Ishikawa (cell line): ENCODE measurements around the gene TRABD.

Experiments
- EGR1 ChIP-seq: IDR thresholded peaks from 2 replicates; pipeline ENCODE4 v1.6.1; 2012
- EP300 ChIP-seq: IDR thresholded peaks from 2 replicates; pipeline ENCODE4 v1.6.1; 2012; ENCODE audit warnings: borderline replicate concordance
- MAX ChIP-seq: IDR thresholded peaks from 2 replicates; pipeline ENCODE4 v1.6.1; 2012
- NFIC ChIP-seq: IDR thresholded peaks from 2 replicates; pipeline ENCODE4 v1.6.1; 2012
- YY1 ChIP-seq: IDR thresholded peaks from 2 replicates; pipeline ENCODE4 v1.6.1; 2012; ENCODE audit warnings: low read depth

GRCh38 chr22:50194037-50194805 is 8.5 kb downstream of the TRABD start:
- TF ChIP-seq NFIC = no peak
- no peak for TF ChIP-seq EP300
- no peak for TF ChIP-seq EGR1
- no peak for TF ChIP-seq MAX
- TF ChIP-seq YY1 = no peak
